ENCODE results near the gene MTTP.

DNA sequence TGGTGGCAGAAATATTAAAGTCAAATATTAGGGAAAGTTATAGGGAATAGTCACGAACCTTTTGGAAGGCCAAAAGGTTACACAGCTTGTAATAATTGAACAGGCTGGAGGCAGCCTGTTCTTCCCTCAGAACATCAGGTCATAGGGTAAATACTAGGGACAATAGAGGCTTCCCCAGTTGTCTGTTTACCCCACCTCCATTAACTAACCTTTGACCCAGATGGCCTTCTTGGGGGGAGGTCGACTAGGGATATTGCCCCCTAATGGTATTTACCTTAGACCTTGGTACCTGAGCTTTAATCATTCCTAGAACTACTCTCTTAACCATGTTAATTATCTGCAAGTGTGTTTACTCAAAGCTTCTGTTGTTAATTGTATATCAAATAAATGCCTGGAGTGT, 37.8 kb upstream of the MTTP start:
- TF ChIP-seq, protein P1, sequence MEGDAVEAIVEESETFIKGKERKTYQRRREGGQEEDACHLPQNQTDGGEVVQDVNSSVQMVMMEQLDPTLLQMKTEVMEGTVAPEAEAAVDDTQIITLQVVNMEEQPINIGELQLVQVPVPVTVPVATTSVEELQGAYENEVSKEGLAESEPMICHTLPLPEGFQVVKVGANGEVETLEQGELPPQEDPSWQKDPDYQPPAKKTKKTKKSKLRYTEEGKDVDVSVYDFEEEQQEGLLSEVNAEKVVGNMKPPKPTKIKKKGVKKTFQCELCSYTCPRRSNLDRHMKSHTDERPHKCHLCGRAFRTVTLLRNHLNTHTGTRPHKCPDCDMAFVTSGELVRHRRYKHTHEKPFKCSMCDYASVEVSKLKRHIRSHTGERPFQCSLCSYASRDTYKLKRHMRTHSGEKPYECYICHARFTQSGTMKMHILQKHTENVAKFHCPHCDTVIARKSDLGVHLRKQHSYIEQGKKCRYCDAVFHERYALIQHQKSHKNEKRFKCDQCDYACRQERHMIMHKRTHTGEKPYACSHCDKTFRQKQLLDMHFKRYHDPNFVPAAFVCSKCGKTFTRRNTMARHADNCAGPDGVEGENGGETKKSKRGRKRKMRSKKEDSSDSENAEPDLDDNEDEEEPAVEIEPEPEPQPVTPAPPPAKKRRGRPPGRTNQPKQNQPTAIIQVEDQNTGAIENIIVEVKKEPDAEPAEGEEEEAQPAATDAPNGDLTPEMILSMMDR (IDR thresholded peaks at IDR 0.05), result no peak
- TF ChIP-seq ZFX (IDR thresholded peaks at IDR 0.05; ENCODE audit: borderline replicate concordance), result no peak
